Sigmoid colon (tissue), 7 donors: ENCODE results near the gene TIMM17B. TPM values are rescaled to one million over a fixed set of nuclear protein-coding genes. Genes with fewer than 3 reads are reported as not detected.

Source experiments
- DNase-seq: peaks from one replicate; pipeline ENCODE4 v3.0.0-alpha.2; 2019
- H3K27ac ChIP-seq, 4 donors: fragments of 200-600 bp; sonication (generic); one replicate each; pipeline ENCODE4 v1.5.1; 2016 to 2019; ENCODE audit warnings: mild to moderate bottlenecking in 1 of 4
- H3K27me3 ChIP-seq, 3 donors: fragments of 200-600 bp; sonication (generic); one replicate each; pipeline ENCODE4 v1.5.1; 2019; ENCODE audit warnings: mild to moderate bottlenecking in 1 of 3
- H3K36me3 ChIP-seq, 4 donors: fragments of 200-600 bp; sonication (generic); one replicate each; pipeline ENCODE4 v1.5.1; 2016 to 2019
- H3K4me1 ChIP-seq, 4 donors: fragments of 200-600 bp; sonication (generic); one replicate each; pipeline ENCODE4 v1.5.1; 2017 to 2019
- H3K4me3 ChIP-seq, 4 donors: fragments of 200-600 bp; sonication (generic); one replicate each; pipeline ENCODE4 v1.5.1; 2017 to 2019; ENCODE audit warnings: mild to moderate bottlenecking in 2 of 4, moderate library complexity in 1 of 4
- H3K9me3 ChIP-seq, 4 donors: fragments of 200-600 bp in 3 of 4; sonication (generic) in 3 of 4; one replicate each; pipeline versions ENCODE4 v1.5.1 to v1.6.1; 2013 to 2019
- CTCF ChIP-seq, 4 experiments: fragments of 450-650 bp in 3 of 4; fragments of 200-600 bp in 1 of 4; IDR thresholded peaks; one replicate each; pipeline ENCODE4 v1.5.1; 2016 to 2019; ENCODE audit warnings: antibody characterized with exemption in 4 of 4, mild to moderate bottlenecking in 3 of 4, moderate library complexity in 2 of 4
- EP300 ChIP-seq, 4 donors: sonication (generic); formaldehyde crosslinking; IDR thresholded peaks; one replicate each; pipeline ENCODE4 v1.6.1; 2017; ENCODE audit warnings: antibody characterized with exemption in 4 of 4
- POLR2A ChIP-seq, 2 donors: fragments of 450-650 bp; IDR thresholded peaks; one replicate each; pipeline ENCODE4 v1.6.1; 2016; ENCODE audit warnings: antibody characterized with exemption in 2 of 2, mild to moderate bottlenecking in 2 of 2, moderate library complexity in 2 of 2
- POLR2AphosphoS5 ChIP-seq, 4 donors: sonication (generic); formaldehyde crosslinking; IDR thresholded peaks; one replicate each; pipeline ENCODE4 v1.6.1; 2017; ENCODE audit warnings: antibody characterized with exemption in 4 of 4
- WGBS, 2 donors: extraction: QIAGEN DNeasy Blood & Tissue Kit; methylation state at CpG; one replicate each; pipeline ENCODE4 v1.1.7; 2013; 5-methylcytosine and 5-hydroxymethylcytosine counted together
- intact Hi-C: fragments of 100-400 bp; cut with DNase I; formaldehyde crosslinking; loops from one replicate; pipeline ENCODE4 v1.15.1; 2023
- polyA plus RNA-seq, 3 donors: library from polyadenylated mRNA; stranded (reverse); fragments of 200-250 nt; gene quantifications; one replicate each; pipeline ENCODE4 v1.2.3, GENCODE V29; 2013
- total RNA-seq, 4 donors: library from RNA; depleted of rRNA; stranded (reverse); fragments of >200 nt; gene quantifications; one replicate each; pipeline ENCODE4 v1.1.0, GENCODE V29; 2016
- donor health status: healthy with polysubstance abuse.
- donor health status: Bipolar disorder and iron deficiency.
- donor health status: healthy.

The TIMM17B gene
- total and polyA plus RNA-seq, 7 donors: 37.7 to 63.1 (median 46.3) TPM

- Histone ChIP-seq H3K27me3 (no peaks in the 10 kb centered on the region), H3K4me1 (peaks cover 0 to 28% (median 14%) of the 10 kb centered on the region in 4 donors), H3K27ac (no peak overlapping the region), H3K9me3 (no peaks in the 10 kb centered on the region), H3K4me3 (no peak overlapping the region), H3K36me3 (no peaks in the 10 kb centered on the region)
- no peak for DNase-seq
- intact Hi-C loops: loop anchor here (5.0 kb wide), 2 partner anchors 127 to 318 kb away; partner anchors contain the start of genes TFE3 and WDR13
- 84 to 88% methylated on average over 13 of the region's 13 CpGs for WGBS, 2 donors
- TF ChIP-seq POLR2AphosphoS5 (IDR thresholded peaks at IDR 0.05) (no peak), CTCF (IDR thresholded peaks at IDR 0.05) (no peak), POLR2A (IDR thresholded peaks at IDR 0.05) (no peak), EP300 (IDR thresholded peaks at IDR 0.05) (no peak)
Observed at GRCh38 chrX:48914593-48915493, 17.3 kb upstream of the TIMM17B start.

- Histone ChIP-seq H3K27me3 (no peaks in the 10 kb centered on the region), H3K4me1 (peaks cover 0 to 22% (median 11%) of the 10 kb centered on the region in 4 donors), H3K4me3 (no peak overlapping the region), H3K9me3 (no peaks in the 10 kb centered on the region), H3K27ac (no peak overlapping the region), H3K36me3 (no peaks in the 10 kb centered on the region)
- TF ChIP-seq POLR2A (IDR thresholded peaks at IDR 0.05): no peak
- TF ChIP-seq EP300 (IDR thresholded peaks at IDR 0.05): no peak
- no peak for TF ChIP-seq CTCF (IDR thresholded peaks at IDR 0.05)
- no peak for TF ChIP-seq POLR2AphosphoS5 (IDR thresholded peaks at IDR 0.05)
- WGBS, 2 donors: 80 to 84% methylated on average over 5 of the region's 5 CpGs
- no peak for DNase-seq
- intact Hi-C loops: no loop called here
Observed at GRCh38 chrX:48913605-48914366, 16.2 kb upstream of the TIMM17B start.

- Histone ChIP-seq H3K36me3 (peaks cover 0 to 3% (median 0%) of the 10 kb centered on the region in 4 donors), H3K27ac (peak within 1 kb of the TSS; percentile 62 to 81 (median 71)), H3K27me3 (no peaks in the 10 kb centered on the region), H3K4me3 (peak within 1 kb of the TSS; percentile 43 to 66 (median 62)), H3K4me1 (peaks cover 0 to 11% (median 5%) of the 10 kb centered on the region in 4 donors), H3K9me3 (no peaks in the 10 kb centered on the region)
- DNase-seq: peak; percentile 88
- peak; percentile 32 to 53 for TF ChIP-seq POLR2A (IDR thresholded peaks at IDR 0.05)
- TF ChIP-seq EP300 (IDR thresholded peaks at IDR 0.05): no peak
- peak; percentile 77 to 87 (median 84) for TF ChIP-seq POLR2AphosphoS5 (IDR thresholded peaks at IDR 0.05)
- 0 to 1% methylated on average over 60 of the region's 60 CpGs for WGBS, 2 donors
- intact Hi-C loops: no loop called here
Observed at GRCh38 chrX:48911412-48912182, 14.0 kb upstream of the TIMM17B start, which contains the start of gene SLC35A2. TSS of gene SLC35A2 (minus strand) at chrX:48911646. CDS start at chrX:48911636, 10 bp downstream.

- intact Hi-C loops: no loop called here
- Histone ChIP-seq H3K9me3 (no peaks in the 10 kb centered on the region), H3K4me1 (peaks cover 0 to 11% (median 5%) of the 10 kb centered on the region in 4 donors), H3K27ac (peak overlapping the region; percentile 62 to 81 (median 71)), H3K27me3 (no peaks in the 10 kb centered on the region), H3K36me3 (peaks cover 0 to 9% (median 0%) of the 10 kb centered on the region in 4 donors), H3K4me3 (peak overlapping the region; percentile 43 to 66 (median 62))
- DNase-seq: no peak
- 1% methylated on average over 12 of the region's 12 CpGs for WGBS, 2 donors
- TF ChIP-seq CTCF (IDR thresholded peaks at IDR 0.05): no peak
- no peak for TF ChIP-seq EP300 (IDR thresholded peaks at IDR 0.05)
- TF ChIP-seq POLR2A (IDR thresholded peaks at IDR 0.05): no peak
- TF ChIP-seq POLR2AphosphoS5 (IDR thresholded peaks at IDR 0.05): no peak
Observed at GRCh38 chrX:48910926-48911411, 13.4 kb upstream of the TIMM17B start.
